OCI-LY7 (cell line): Measurements from ENCODE around the gene CAB39. TPM values are rescaled to one million over a fixed set of nuclear protein-coding genes. Genes with fewer than 3 reads are reported as not detected.

Experiments
- BruUV-seq: library from RNA; stranded (reverse); fragments of 400-500 nt; replicated peaks from 2 replicates; lab custom pipeline; 2021; lab: Mats Ljungman, UMichigan
- CTCF ChIA-PET: fragments of 300-600 bp; sonication (Branson Sonifier 250); formaldehyde crosslinking; loops from one replicate; lab custom pipeline; 2022; ENCODE audit warnings: antibody characterized with exemption; ENCODE audit not compliant: unreplicated experiment; lab: Charles Lee
- POLR2A ChIA-PET: fragments of 300-600 bp; sonication (Branson Sonifier 250); formaldehyde crosslinking; loops from one replicate; lab custom pipeline; 2022; ENCODE audit warnings: antibody characterized with exemption; lab: Charles Lee
- DNase-seq: peaks from one replicate; pipeline ENCODE4 v3.0.0-alpha.2; 2015; ENCODE audit warnings: low spot score
- H2AFZ ChIP-seq: fragments of 200-600 bp; sonication (generic), shearing (Covaris generic); 2 replicates; pipeline ENCODE4 v1.6.1; 2014; ENCODE audit warnings: mild to moderate bottlenecking, antibody characterized with exemption, low read length, moderate library complexity
- H3K27ac ChIP-seq: fragments of 200-600 bp; sonication (generic); 2 replicates; pipeline ENCODE4 v1.5.1; 2014; ENCODE audit warnings: mixed run types, low read depth, mild to moderate bottlenecking, moderate library complexity, low read length, inconsistent platforms; ENCODE audit not compliant: poor library complexity, severe bottlenecking
- H3K36me3 ChIP-seq: fragments of 200-600 bp; sonication (generic); 2 replicates; pipeline ENCODE4 v1.6.1; 2014; ENCODE audit warnings: mild to moderate bottlenecking, antibody characterized with exemption, low read length, moderate library complexity, mixed read lengths; ENCODE audit not compliant: insufficient read depth
- H3K4me1 ChIP-seq: fragments of 200-600 bp; sonication (generic); 2 replicates; pipeline ENCODE4 v1.5.1; 2014; ENCODE audit warnings: mild to moderate bottlenecking, low read length; ENCODE audit not compliant: insufficient read depth, poor library complexity, severe bottlenecking
- H3K4me2 ChIP-seq: fragments of 200-600 bp; sonication (generic); 2 replicates; pipeline ENCODE4 v1.6.1; 2014; ENCODE audit warnings: mild to moderate bottlenecking, low read length
- H3K4me3 ChIP-seq: fragments of 200-600 bp; sonication (generic); 2 replicates; pipeline ENCODE4 v1.5.1; 2014; ENCODE audit warnings: mild to moderate bottlenecking, low read depth, low read length; ENCODE audit not compliant: poor library complexity, severe bottlenecking
- H3K79me2 ChIP-seq: fragments of 200-600 bp; sonication (generic); 2 replicates; pipeline ENCODE4 v1.6.1; 2016; ENCODE audit warnings: low read depth, mild to moderate bottlenecking, low read length, moderate library complexity, mixed read lengths; ENCODE audit not compliant: insufficient read depth
- H3K9me2 ChIP-seq: fragments of 200-600 bp; sonication (generic); 2 replicates; pipeline ENCODE4 v1.6.1; 2016; ENCODE audit warnings: mild to moderate bottlenecking, low read length, mixed read lengths; ENCODE audit not compliant: insufficient read depth
- H3K9me3 ChIP-seq: fragments of 200-600 bp; sonication (generic); 2 replicates; pipeline ENCODE4 v1.6.1; 2014; ENCODE audit warnings: mild to moderate bottlenecking, mixed run types, low read length, mixed read lengths
- H4K20me1 ChIP-seq: fragments of 200-600 bp; sonication (generic); 2 replicates; pipeline ENCODE4 v1.6.1; 2014; ENCODE audit warnings: mild to moderate bottlenecking, antibody characterized with exemption, low read length, moderate library complexity, mixed read lengths; ENCODE audit not compliant: insufficient read depth
- EZH2phosphoT487 ChIP-seq: fragments of 200-600 bp; sonication (generic); IDR thresholded peaks from 2 replicates; pipeline ENCODE4 v1.6.1; 2018; ENCODE audit warnings: low read depth, borderline replicate concordance, mild to moderate bottlenecking, mixed run types, antibody characterized with exemption, low read length, moderate library complexity, mixed read lengths
- intact Hi-C: fragments of 100-400 bp; cut with micrococcal nuclease; formaldehyde crosslinking; loops from one replicate; pipeline ENCODE4 v1.10.0; 2022; ENCODE audit not compliant: unreplicated experiment
- total RNA-seq, 2 experiments: library from RNA; depleted of rRNA in 1 of 2; stranded (reverse); fragments of >200 nt in 1 of 2; shearing (Covaris generic) in 1 of 2; gene quantifications; 2 replicates each; pipeline ENCODE4 v1.2.3, GENCODE V29; 2014 to 2022
- TF ChIP-seq, protein P1 (sequence below): fragments of 200-600 bp; sonication (generic); conservative IDR thresholded peaks from 2 replicates; pipeline ENCODE4 v1.5.1; 2014; ENCODE audit warnings: mild to moderate bottlenecking, antibody characterized with exemption, low read length, moderate library complexity, mixed read lengths

CAB39 gene
- total RNA-seq, 2 experiments from 2014 or later, result 39.3 to 53.4 TPM

- peaks cover 39% of the 10 kb centered on the region; the same call in 1 of the 2 replicates for H3K79me2 ChIP-seq
- H3K36me3 ChIP-seq, result peaks cover 17% of the 10 kb centered on the region
- no peak overlapping the region for H3K27ac ChIP-seq
- no peaks in the 10 kb centered on the region for H3K9me2 ChIP-seq
- no peak overlapping the region for H3K4me3 ChIP-seq
- ChIA-PET CTCF (no interaction called here), POLR2A (interaction anchor here (0.6 to 1.1 kb wide), 2 partner anchors 11 to 687 kb away, joined by 4 to 6 read pairs; no protein-coding TSS in a partner anchor)
- H3K9me3 ChIP-seq, result no peaks in the 10 kb centered on the region
- H2AFZ ChIP-seq, result no peak overlapping the region
- H4K20me1 ChIP-seq, result no peaks in the 10 kb centered on the region
- no TSS peak for BruUV-seq
- intact Hi-C loops, result no loop called here
- H3K4me2 ChIP-seq, result no peak overlapping the region
- TF ChIP-seq, protein P1, sequence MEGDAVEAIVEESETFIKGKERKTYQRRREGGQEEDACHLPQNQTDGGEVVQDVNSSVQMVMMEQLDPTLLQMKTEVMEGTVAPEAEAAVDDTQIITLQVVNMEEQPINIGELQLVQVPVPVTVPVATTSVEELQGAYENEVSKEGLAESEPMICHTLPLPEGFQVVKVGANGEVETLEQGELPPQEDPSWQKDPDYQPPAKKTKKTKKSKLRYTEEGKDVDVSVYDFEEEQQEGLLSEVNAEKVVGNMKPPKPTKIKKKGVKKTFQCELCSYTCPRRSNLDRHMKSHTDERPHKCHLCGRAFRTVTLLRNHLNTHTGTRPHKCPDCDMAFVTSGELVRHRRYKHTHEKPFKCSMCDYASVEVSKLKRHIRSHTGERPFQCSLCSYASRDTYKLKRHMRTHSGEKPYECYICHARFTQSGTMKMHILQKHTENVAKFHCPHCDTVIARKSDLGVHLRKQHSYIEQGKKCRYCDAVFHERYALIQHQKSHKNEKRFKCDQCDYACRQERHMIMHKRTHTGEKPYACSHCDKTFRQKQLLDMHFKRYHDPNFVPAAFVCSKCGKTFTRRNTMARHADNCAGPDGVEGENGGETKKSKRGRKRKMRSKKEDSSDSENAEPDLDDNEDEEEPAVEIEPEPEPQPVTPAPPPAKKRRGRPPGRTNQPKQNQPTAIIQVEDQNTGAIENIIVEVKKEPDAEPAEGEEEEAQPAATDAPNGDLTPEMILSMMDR, result no peak
- no peak for TF ChIP-seq EZH2phosphoT487
- DNase-seq, result no peak
- H3K4me1 ChIP-seq, result no peaks in the 10 kb centered on the region
Measured at GRCh38 chr2:230751062-230751461, 38.4 kb downstream of the CAB39 start.

GRCh38 chr2:230754200-230754599, 41.6 kb downstream of the CAB39 start:
- H2AFZ ChIP-seq, result no peak overlapping the region
- no peaks in the 10 kb centered on the region for H3K4me1 ChIP-seq
- no peaks in the 10 kb centered on the region for H3K9me3 ChIP-seq
- no peaks in the 10 kb centered on the region for H3K9me2 ChIP-seq
- H3K4me2 ChIP-seq, result no peak overlapping the region
- no TSS peak for BruUV-seq
- H3K27ac ChIP-seq, result no peak overlapping the region
- H3K79me2 ChIP-seq, result peaks cover 39% of the 10 kb centered on the region; the same call in 1 of the 2 replicates
- no peak overlapping the region for H3K4me3 ChIP-seq
- no peak for DNase-seq
- H4K20me1 ChIP-seq, result no peaks in the 10 kb centered on the region
- TF ChIP-seq EZH2phosphoT487, result no peak
- TF ChIP-seq, protein P1, result no peak
- POLR2A ChIA-PET, result no interaction called here
- H3K36me3 ChIP-seq, result peaks cover 5% of the 10 kb centered on the region; the same call in 1 of the 2 replicates
- CTCF ChIA-PET, result no interaction called here
- intact Hi-C loops, result no loop called here

DNA sequence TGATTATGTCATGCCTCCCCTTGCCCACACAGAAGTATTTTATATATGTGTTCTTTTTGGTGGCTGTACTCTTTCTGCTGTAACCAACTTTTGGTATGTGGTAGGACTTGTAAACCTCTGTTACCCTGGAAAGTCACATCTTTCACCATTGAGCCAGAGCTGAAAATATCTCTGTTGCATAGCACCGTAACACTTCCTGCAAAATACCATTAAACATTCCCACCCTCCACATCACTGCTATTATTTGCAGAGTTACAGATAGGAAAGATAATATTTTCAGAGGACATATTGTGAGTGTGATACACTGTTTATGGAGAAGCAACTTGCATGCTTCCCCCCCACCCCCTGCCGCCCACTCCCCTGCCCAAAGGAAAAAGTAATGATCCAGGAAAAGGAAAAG, 44.8 kb downstream of the CAB39 start:
- Histone ChIP-seq H4K20me1 (no peaks in the 10 kb centered on the region), H2AFZ (no peak overlapping the region), H3K4me2 (no peak overlapping the region), H3K9me3 (no peaks in the 10 kb centered on the region), H3K4me1 (no peaks in the 10 kb centered on the region), H3K79me2 (peaks cover 15% of the 10 kb centered on the region; the same call in 1 of the 2 replicates), H3K9me2 (no peaks in the 10 kb centered on the region), H3K4me3 (no peak overlapping the region), H3K27ac (no peak overlapping the region), H3K36me3 (peaks cover 26% of the 10 kb centered on the region)
- CTCF ChIA-PET, result no interaction called here
- no TSS peak for BruUV-seq
- DNase-seq, result no peak
- POLR2A ChIA-PET, result interaction anchor here (0.7 kb wide), 1 partner anchor 748 kb away, joined by 4 read pairs; no protein-coding TSS in a partner anchor
- no peak for TF ChIP-seq EZH2phosphoT487
- TF ChIP-seq, protein P1, result no peak
- intact Hi-C loops, result no loop called here
